HG03060 (cell line): ENCODE results near the gene CABCOCO1.
"Not testable (repeated sequence)": the region's sequence is repeated elsewhere in the genome, so short reads cannot be mapped to it uniquely, and the experiment has no call there.

ENCODE experiments used
- ATAC-seq: cut with Tn5 transposase; IDR thresholded peaks from one replicate; pipeline ENCODE4 v1.9.1; 2021; ENCODE audit warnings: low read depth, moderate number of reproducible peaks; ENCODE audit not compliant: unreplicated experiment

CABCOCO1 gene

DNA sequence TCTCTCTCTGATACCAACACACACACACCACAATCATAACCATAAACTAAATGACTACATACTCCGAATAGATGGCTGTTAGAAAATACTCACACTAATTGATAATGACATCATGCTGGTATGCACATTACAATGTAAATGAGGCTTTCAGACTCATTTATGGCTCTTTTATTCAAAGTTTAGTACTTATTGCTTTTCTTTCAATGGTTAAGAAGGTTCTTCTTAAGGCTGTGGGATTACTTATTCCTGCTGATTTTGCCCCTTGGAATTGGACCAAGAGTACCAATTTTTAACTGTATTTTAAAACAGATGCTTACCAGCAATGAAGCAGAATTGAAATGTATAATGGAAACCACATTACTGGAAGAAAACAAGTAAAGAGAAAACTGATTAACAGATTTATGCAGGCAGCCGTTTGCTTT, 20.6 kb upstream of the CABCOCO1 start:
- no peak for ATAC-seq

DNA sequence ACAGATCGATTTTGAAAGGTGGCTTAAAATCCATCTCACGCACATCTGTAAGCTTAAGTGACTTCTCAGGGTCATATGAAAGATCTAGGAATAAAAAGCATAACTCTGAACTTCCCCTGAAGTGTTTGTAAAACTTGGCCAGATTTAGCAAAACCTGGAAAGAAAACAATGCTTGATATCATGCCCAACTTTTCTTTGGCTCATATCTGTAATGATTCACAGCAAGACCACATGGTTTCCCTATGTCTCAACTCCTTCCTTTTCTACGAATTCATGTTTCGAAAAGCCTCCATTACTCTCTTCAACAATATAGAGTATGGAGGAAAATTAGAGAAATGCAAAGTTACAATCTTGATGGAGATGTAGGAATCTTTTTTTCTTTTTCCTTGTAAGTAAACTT, 20.1 kb upstream of the CABCOCO1 start:
- ATAC-seq: no peak

GRCh38 chr10:61643316-61643751, 19.4 kb upstream of the CABCOCO1 start:
- no peak for ATAC-seq

- no peak for ATAC-seq
Measured at GRCh38 chr10:61653699-61654098, 9.0 kb upstream of the CABCOCO1 start.

GRCh38 chr10:61655335-61655851, 7.3 kb upstream of the CABCOCO1 start:
- ATAC-seq: no peak

DNA sequence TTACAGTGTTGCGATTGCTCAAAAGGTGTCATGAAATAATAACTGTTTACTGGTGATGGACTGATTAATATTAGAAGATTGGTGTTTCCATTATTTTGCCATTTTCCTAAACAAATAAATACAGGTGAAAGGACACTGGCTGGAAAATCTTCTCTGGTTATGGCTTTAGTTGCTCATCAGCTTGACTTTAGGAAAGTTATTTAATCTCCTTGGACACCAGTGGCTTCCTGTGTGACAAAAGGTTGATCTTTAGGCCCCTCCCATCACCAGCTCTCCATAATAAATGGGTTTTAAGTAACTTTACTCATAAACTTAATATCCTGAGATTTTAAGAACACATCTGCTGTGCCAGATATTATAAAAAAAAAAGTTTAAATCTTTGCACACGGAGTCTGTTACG, 737 bp downstream of the CABCOCO1 start:
- no peak for ATAC-seq

DNA sequence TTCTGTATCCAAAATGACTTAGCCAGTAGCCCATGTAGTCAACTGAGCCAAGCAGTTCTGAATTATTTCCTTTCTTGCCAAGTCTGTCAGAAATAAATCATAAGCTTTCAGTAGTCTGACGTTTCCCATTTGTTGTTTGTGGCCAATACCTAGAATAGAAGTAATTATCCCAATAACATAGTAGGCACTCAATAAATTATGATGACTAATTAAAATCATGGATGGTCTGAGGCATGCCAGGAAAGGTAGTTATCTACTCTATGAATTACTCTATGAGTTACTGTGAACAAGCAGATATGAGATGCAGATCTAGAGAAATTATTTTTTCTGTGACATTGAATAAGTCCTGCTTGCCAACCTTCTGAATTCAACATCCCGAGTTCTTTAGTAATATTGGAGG, 2.3 kb downstream of the CABCOCO1 start:
- ATAC-seq: no peak

DNA sequence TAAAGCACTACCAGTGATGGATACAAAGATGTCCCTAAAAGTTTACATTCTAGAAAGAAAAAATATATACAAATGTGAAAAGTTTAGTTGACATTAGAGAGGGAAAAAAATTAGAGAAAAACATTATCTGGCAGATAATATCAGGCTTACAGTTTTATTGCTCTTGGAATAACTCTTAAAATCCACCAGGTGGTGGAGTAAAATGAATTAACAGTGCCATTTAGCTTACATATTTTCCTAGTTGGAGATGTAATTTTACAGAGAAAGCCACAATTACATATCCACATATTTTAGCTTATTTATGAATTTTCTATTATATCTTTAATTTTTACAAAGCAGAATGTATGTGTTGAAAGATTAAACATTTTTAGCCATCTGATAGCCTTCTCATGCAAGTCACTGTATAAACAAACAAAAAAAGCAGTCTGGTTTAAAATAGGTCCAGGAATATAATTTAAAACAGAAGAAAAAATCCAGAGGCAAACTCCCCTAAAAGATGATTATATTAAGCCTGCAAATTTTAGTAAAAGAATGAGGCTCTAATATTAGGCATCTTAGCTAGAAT, 6.5 kb downstream of the CABCOCO1 start:
- ATAC-seq: no peak

GRCh38 chr10:61669849-61670248, 7.1 kb downstream of the CABCOCO1 start:
- no peak for ATAC-seq

- no peak for ATAC-seq
Measured at GRCh38 chr10:61673360-61673759, 10.6 kb downstream of the CABCOCO1 start.

DNA sequence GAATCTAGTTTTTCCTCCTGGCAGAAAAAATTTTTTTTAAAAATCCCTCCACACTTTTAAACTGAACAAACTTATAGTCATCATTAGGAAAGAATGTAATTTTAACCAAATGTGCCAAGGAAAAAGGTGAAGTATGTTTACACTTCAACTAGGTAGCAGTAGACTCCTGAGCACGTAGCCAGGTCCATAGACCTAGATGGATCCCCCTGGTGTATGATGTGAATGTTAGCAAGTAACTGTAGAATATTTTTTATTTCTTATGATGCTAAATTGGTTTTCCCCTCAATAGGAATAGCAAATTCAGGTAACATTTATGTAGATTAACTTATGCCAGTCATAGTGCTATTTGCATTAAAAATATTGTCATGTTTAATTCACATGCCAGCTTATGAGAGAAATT, 19.6 kb downstream of the CABCOCO1 start:
- no peak for ATAC-seq

DNA sequence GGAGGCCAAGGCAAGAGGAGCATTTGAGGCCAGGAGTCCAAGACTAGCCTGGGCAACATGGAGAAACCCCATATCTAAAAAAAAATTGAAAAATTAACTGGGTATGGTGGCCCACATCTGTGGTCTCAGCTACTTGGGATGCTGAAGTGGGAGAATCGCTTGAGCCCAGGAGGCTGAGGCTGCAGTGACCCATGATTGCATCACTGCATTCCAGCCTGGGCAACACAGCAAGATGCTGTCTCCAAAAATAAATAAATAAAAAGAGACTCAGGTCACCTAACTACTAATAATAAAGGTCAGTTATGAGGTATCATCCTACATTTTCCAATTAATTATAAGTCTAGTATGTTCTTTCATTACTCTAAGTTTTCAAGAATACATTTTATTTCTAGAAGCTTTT, 20.6 kb downstream of the CABCOCO1 start:
- no peak for ATAC-seq

GRCh38 chr10:61684894-61685507, 22.3 kb downstream of the CABCOCO1 start:
- ATAC-seq: no peak

GRCh38 chr10:61688551-61689308, 26.0 kb downstream of the CABCOCO1 start:
- no peak for ATAC-seq

- not testable (repeated sequence) for ATAC-seq
Measured at GRCh38 chr10:61691667-61692066, 28.9 kb downstream of the CABCOCO1 start.

GRCh38 chr10:61692447-61693010, 29.8 kb downstream of the CABCOCO1 start:
- ATAC-seq: no peak

- no peak for ATAC-seq
Measured at GRCh38 chr10:61698968-61699655, 36.4 kb downstream of the CABCOCO1 start.

DNA sequence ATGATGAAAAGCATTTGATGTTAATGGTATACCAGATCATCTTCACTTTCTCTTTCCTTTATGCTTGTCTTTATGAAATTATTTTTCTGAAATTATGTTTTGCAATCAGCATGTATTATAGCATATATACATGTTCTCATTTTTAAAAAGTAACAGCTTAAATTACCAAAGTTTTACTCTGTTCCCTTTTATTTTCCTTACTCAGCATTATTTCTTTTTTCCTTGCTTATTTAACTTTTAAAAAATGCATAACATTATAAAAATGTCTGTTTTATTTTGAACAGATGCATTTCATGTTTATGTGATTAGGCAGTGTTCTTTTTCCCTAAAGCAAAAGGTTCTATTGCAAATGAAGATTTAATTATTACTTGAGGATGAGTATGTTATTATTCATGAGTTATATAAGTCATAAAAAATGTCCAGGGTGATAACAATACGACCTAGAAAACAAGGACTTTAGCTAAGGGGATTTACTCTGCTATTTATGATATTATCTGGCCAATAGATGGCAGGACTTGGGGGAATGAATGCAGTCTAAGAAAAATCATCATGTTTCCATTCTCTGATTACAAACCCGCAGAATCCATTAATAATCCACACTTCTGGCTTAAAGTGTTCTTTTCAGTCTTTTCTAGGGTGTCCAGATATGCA, 38.5 kb downstream of the CABCOCO1 start:
- ATAC-seq: no peak

DNA sequence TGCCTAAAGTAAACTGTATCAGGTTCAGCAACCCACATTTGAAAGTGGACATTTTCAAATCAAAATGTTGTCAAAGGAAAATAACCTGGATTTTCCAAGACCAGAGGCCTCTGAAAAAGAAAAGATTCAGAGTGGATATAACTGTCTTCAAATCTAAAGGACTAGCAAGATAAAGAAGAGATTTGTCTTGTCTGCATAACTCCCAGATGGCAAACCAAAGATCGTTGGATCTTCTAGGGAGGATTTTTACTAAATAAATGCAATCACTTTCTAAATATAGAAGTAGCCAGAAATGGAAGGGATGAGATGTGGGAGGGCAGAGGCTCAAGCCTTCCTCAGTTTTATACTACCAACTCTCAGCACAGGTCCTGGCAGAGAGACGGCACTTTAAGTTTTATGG, 39.0 kb downstream of the CABCOCO1 start:
- no peak for ATAC-seq

DNA sequence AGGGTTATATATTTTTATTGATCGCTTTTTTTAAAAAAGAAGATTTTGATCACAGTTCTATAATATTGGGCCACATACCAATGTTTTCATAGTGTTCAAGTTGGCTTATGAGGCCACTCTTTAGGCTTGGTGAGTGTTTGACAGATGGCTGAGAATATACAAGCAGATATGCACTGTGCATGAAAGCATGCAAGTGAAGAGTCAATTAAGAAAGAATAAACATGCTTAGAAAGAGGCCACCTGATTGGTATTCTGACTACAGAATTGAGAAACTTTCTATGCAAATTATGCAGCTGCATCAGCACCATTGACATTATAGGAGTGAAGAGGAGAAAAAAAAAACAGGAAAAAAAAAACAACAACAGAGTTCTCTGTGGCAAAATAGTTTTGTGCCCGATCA, 39.9 kb downstream of the CABCOCO1 start:
- ATAC-seq: no peak
